T follicular helper cell (primary cell): Measurements from ENCODE around the gene HLA-DQB1.
A peak's percentile ranks its signal among the peaks of the same experiment; 100 is the strongest.
"Not testable (repeated sequence)": the region's sequence is repeated elsewhere in the genome, so short reads cannot be mapped to it uniquely, and the experiment has no call there.

Experiments
- DNase-seq: peaks from one replicate; pipeline ENCODE4 v3.0.0-alpha.2; 2020; ENCODE audit warnings: low read depth

Gene HLA-DQB1

GRCh38 chr6:32662836-32663235, 3.6 kb downstream of the HLA-DQB1 start:
- DNase-seq: no peak

- no peak for DNase-seq
Observed at GRCh38 chr6:32662099-32662498, 4.4 kb downstream of the HLA-DQB1 start.

- DNase-seq: no peak
Observed at GRCh38 chr6:32659856-32660595, 6.4 kb downstream of the HLA-DQB1 start.

DNA sequence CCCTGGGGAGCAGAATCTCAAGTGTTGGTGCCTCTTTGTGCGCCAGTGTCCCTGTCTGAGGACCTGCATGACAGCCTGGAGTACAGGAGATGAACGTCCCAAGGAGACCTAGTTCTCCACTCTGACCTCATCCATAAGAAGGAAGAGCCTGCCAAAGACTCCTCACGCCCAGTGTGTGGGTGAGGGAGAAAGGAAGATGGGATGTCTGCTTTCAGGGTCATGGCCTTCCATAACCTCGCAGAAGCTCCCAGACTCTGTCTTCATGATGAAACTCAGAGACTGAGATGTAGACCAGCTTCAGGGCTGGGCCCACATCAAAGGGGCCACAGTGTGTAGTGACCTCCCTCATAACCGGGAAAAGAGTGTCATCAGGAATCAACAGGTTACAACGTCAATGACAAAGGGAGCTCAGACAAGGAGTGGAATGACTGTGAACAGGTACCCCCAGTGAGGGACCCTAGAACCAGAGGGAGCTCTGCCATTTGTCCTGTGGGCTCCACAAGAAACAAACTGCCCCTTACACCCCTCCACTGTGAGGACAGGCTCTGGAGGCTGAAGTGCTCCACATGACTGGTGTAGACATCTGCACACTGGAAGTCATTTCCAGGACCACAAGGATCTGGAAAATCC, 8.1 kb downstream of the HLA-DQB1 start:
- DNase-seq: no peak

DNA sequence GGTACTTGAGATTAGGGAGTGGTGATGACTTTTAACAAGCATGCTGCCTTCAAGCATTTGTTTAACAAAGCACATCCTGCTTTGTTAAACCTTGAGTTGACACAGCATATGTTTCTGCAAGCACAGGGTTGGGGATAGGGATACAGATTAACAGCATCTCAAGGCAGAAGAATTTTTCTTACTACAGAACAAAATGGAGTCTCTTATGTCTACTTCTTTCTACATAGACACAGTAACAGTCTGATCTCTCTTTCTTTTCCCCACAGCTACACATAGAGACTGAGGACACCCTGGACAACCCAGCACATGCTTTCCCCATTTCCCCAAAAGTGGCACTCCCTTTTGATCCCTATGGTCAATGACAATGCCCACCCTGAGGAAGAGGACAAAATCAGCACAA, 8.6 kb downstream of the HLA-DQB1 start:
- not testable (repeated sequence) for DNase-seq

DNA sequence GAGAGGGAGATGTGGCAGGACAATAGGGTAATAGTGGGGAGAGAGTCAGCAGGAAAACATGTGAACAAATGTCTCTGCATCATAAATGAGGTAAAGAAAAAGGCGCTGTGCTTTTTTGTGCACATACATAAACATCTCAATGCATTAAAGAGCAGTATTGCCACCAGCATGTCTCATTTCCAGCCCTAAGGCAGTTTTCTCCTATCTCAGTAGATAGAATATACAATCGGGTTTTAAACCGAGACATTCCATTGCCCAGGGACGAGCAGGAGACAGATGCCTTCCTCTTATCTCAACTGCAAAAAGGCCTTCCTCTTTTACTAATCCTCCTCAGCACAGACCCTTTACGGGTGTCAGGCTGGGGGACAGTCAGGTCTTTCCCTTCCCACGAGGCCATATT, 9.1 kb downstream of the HLA-DQB1 start:
- not testable (repeated sequence) for DNase-seq

DNA sequence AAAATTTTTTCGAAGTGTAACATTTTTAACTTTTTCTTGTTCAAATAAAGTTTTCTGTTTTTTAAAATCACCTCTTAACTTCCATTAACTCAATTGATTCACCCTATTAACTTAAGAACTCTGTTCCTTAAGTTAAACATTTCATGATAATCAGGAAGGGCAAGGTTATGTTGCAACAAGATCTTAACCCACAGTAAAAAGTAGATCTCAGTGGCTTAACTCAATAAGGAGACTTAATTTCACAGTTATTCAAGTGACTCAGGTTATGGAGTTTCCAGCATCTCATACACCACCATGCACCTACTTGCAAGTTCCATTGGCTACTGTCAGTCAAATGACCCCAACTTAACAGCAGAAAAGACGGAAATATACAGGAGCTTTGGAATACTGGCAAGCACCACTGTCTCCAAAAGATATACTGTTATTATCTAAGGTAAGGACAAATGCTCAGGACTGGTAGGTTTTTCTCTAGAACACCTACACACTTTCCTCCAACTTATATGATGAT, 11.2 kb downstream of the HLA-DQB1 start:
- no peak for DNase-seq

DNA sequence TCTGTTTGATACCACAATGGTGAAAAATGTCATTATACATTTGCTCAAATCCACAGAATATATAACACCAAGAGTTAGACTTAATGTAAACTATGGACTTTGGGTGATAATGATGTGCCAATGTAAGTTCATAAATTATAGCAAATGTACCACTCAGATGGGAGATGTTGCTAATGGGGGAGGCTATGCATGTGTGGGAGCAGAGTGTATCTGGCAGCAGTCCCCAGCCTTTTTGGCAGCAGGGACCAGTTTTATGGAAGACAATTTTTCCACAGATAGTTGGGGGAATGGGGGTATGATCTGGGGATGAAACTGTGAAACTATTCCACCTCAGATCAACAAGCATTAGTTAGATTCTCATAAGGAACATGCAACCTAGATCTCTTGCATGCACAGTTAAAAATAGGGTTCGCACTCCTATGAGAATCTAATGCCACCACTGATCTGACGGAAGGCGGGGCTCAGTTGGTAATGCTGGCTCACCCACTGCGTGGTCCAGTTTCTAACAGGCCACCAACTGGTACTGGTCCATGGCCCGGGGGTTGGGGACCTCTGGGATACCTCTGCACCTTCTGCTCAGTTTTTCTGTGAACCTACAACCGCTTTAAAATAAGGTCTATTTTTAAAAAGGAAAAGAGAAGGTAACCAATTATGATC, 21.3 kb downstream of the HLA-DQB1 start:
- DNase-seq: no peak

- DNase-seq: no peak
Observed at GRCh38 chr6:32643904-32644303, 22.6 kb downstream of the HLA-DQB1 start.

DNA sequence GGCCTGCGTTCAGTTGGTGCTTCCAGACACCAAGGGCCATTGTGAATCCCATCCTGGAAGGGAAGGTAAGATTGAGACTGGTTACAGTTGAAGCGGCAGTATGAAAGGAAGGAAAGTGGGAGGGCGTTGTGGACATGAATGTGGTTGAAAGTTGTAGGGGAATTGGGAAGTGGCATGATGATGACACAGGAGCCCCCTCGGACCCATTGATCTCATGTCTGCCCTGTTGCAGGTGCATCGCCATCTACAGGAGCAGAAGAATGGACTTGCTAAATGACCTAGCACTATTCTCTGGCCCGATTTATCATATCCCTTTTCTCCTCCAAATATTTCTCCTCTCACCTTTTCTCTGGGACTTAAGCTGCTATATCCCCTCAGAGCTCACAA, 23.7 kb downstream of the HLA-DQB1 start:
- no peak for DNase-seq

DNA sequence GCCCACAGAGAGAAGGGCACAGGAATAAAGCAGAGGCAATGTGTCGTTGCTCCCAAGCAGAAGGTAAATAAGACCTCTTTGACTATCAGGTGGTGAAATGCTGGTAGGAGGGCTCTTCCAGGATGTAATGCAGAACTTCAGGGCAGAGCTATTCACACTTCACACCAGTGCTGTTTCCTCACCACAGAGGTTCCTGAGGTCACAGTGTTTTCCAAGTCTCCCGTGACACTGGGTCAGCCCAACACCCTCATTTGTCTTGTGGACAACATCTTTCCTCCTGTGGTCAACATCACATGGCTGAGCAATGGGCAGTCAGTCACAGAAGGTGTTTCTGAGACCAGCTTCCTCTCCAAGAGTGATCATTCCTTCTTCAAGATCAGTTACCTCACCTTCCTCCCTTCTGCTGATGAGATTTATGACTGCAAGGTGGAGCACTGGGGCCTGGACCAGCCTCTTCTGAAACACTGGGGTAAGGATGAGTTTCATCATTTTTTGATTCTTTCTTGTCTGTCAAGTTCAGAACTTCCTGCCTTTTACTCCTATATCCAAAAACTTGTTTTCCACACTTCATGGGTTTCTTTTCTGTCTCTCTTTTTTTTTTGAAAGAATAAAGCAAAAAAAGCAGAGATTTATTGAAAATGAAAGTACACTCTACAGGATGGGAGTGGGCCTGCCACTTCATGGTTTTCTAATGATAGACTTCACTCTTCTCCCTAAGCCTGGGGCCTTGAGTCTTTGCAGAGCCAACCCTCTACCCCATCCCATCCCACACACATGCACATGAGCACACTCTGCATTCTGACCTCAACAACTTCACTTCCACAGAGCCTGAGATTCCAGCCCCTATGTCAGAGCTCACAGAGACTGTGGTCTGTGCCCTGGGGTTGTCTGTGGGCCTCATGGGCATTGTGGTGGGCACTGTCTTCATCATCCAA, 24.4 kb downstream of the HLA-DQB1 start:
- not testable (repeated sequence) for DNase-seq

DNA sequence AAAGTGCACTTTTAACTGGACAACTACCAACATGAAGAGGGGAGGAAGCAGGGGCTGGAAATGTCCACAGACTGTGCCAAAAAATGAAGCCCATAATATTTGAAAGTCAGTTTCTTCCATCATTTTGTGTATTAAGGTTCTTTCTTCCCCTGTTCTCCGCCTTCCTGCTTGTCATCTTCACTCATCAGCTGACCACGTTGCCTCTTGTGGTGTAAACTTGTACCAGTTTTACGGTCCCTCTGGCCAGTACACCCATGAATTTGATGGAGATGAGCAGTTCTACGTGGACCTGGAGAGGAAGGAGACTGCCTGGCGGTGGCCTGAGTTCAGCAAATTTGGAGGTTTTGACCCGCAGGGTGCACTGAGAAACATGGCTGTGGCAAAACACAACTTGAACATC, 25.3 kb downstream of the HLA-DQB1 start:
- no peak for DNase-seq

GRCh38 chr6:32639440-32640394, 26.7 kb downstream of the HLA-DQB1 start:
- DNase-seq: no peak

DNA sequence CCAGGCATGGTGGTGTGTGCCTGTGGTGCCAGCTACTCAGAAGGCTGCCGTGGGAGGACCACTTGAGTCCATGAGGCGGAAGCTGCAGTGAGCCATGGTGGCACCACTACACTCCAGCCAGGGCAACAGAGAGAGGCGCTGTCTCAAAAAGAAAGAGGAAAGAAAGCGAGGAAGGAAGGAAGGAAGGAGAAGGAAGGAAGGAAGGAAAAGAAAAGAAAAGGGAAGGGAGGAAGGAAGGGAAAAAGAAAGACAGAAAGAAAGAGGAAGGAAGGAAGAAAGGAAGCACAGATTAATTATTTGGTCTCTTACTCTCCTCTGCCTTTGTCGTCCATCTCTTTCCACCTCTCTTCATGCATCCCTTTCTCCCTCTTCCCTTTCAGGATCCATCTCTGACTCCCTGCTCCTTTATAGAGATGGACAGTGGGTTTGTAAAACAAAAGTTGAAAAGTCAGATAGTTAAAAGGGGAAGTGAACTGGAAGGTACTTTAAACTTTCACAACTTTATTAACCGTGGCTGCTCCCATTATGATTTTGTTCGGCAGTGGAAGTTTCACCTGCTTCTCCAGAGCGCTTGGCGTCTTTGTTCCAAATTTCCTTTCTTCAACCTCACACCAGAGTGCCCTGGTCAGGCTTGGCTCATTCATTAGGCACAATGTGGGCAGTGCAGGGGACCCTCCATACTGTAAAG, 27.8 kb downstream of the HLA-DQB1 start:
- no peak for DNase-seq

DNA sequence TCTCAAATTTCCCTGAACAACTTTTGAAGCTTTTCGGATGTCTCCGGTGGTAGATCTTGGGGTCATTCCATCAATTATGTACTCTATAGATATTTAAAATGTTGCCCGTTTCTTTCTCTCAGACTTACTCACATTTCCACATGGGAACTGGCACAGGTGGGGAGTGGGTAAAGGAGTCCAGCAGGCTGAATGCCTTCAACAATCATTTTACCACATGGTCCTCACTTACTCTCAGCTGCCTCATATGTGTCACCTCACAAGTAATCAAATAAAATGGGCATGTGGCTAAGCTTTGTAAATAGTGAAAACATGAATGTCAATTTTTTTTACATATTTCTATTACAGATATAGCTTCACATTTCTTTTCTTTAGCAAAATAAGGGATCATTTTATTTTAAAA, 28.6 kb downstream of the HLA-DQB1 start:
- no peak for DNase-seq

DNA sequence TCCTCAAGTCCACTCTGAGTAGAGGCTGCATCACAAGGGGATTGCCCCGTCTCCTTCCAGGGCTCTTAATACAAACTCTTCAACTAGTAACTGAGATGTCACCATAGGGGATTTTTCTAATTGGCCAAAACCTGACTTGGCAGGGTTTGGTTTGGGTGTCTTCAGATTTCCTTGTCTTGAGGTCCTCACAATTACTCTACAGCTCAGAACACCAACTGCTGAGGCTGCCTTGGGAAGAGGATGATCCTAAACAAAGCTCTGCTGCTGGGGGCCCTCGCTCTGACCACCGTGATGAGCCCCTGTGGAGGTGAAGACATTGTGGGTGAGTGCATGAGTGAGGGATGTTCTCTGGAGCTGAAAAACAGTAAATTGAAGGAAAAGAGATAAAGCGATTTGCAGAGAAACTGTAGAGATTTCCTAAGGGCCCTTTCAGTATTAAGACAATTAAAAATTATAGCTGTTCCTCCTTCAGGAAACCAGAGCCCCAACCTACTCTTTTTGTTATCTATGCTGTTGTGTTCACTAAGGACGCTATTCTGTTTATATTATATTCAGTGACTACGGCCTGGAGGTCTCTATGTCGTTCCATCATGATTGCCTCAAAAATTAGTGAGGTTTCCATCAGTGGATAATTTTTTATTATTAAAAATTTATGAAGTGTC, 29.1 kb downstream of the HLA-DQB1 start, which contains the start of gene HLA-DQA1:
Gene HLA-DQA1, plus strand, starts transcription at position 188 of the 662 bp plus-strand sequence. Its CDS starts 53 bp downstream, at position 241.
- no peak for DNase-seq

DNA sequence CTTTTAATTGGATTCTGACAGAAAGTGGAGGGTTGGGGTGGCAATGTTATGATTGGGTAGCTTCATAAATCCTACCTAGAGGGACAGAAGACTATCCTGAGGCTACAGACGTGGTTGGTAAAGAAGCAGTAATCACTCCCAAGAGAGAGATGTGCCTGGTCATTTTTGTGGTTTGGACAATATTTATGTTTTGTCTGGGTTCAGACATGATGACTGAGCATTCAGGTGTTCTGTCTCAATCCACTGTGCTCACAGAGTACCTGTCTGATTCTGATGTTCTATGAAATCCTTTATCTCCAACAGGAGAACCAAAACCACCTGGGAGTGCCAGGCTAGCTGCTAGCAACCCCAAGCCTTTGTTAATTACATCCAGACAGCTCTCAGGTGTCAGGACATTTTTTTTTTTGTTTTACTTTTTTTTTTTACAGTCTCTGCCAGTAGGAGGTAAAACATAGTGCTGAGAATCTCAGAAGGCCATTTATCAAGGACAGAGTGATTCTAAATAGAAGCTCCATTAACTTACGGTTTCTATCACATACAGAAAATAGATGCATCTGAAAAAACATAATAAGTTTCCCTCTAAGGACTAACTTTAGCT, 30.8 kb downstream of the HLA-DQB1 start:
- DNase-seq: no peak

DNA sequence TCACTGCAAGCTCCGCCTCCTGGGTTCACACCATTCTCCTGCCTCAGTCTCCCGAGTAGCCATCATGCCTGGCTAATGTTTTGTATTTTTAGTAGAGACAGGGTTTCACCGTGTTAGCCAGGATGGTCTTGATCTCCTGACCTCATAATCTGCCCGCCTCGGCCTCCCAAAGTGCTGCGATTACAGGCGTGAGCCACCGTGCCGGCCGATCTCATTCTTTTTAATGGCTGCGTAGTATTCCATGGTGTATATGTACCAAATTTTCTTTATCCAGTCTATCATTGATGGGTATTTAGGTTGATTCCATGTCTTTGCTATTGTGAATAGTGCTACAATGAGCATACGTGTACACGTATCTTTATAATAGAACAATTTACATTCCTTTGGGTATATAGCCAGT, 36.7 kb downstream of the HLA-DQB1 start:
- DNase-seq: not testable (repeated sequence)

DNA sequence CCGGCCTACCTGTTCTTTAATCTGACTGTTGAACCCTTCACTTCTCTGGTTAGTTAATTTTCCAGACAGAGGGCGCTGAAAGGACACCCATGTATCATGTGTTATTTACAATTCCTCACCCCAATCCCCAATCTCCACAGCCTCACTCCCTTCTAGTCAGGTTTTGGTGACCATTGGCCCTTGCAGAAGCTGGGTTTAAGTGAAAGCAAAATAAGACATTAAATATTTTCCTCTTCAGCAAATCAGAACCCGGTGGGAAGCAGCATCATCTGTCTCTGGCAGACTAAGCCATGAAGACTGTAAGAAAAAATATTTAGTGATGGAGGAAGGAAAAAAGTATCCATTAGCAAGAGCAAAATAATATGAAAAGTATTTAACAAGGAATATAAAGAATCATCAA, 38.6 kb downstream of the HLA-DQB1 start:
- DNase-seq: peak; percentile 29
